ENCODE measurements around the gene PHLDB3. TPM values are rescaled to one million over a fixed set of nuclear protein-coding genes. Genes with fewer than 3 reads are reported as not detected.
"Not testable (repeated sequence)": the region's sequence is repeated elsewhere in the genome, so short reads cannot be mapped to it uniquely, and the experiment has no call there.

PHLDB3 gene
- total RNA-seq, 1 experiment from 2014 or later = 8.5 TPM

- Histone ChIP-seq H3K79me1 (ENCODE audit: insufficient read depth, low read depth, low read length, poor library complexity, severe bottlenecking) (no peaks in the 10 kb centered on the region), H3K56ac (ENCODE audit: insufficient read length, low read depth, low read length) (no peak overlapping the region), H2BK5ac (ENCODE audit: insufficient read length, low read length) (no peak overlapping the region), H3K27ac (ENCODE audit: insufficient read length, low read depth, low read length) (no peak overlapping the region), H2BK20ac (ENCODE audit: low read depth, low read length, poor library complexity, severe bottlenecking) (no peak overlapping the region), H3T11ph (ENCODE audit: low read length) (no peak overlapping the region), H3K27me3 (ENCODE audit: insufficient read depth, low read length) (no peaks in the 10 kb centered on the region), H3K4me2 (ENCODE audit: insufficient read depth, insufficient read length, low read length) (no peak overlapping the region), H3K79me2 (ENCODE audit: insufficient read depth, low read length) (no peaks in the 10 kb centered on the region), H2BK15ac (ENCODE audit: low read depth, low read length) (no peak overlapping the region), H4K91ac (ENCODE audit: insufficient read length, low read depth, low read length) (no peak overlapping the region), H4K8ac (replicated peaks; ENCODE audit: insufficient read length, low read depth, low read length) (no peak overlapping the region), H3K9ac (ENCODE audit: extremely low read depth, insufficient read length, low read length) (no peak overlapping the region), H4K5ac (ENCODE audit: insufficient read length, low read depth, low read length) (no peak overlapping the region), H3K4ac (ENCODE audit: low read depth, low read length) (no peak overlapping the region), H3K23me2 (ENCODE audit: insufficient read length, low read depth, low read length, poor library complexity, severe bottlenecking) (no peaks in the 10 kb centered on the region), H3K18ac (ENCODE audit: insufficient read length, low read depth, low read length) (no peak overlapping the region), H3K14ac (ENCODE audit: insufficient read depth, low read length) (no peak overlapping the region; the same call in 1 of the 2 replicates), H3K4me1 (ENCODE audit: insufficient read depth, low read length) (no peaks in the 10 kb centered on the region), H2AFZ (ENCODE audit: low read length) (no peak overlapping the region), H2BK12ac (ENCODE audit: insufficient read length, low read depth, low read length) (no peak overlapping the region), H2BK120ac (ENCODE audit: low read depth, low read length, poor library complexity, severe bottlenecking) (no peak overlapping the region), H4K20me1 (ENCODE audit: control insufficient read depth, insufficient read depth, insufficient read length) (no peaks in the 10 kb centered on the region), H3K23ac (ENCODE audit: insufficient read length, low read depth, low read length) (no peak overlapping the region), H3K9me3 (ENCODE audit: control insufficient read depth, low read depth, low read length) (no peaks in the 10 kb centered on the region), H2AK5ac (ENCODE audit: insufficient read length, low read length) (no peak overlapping the region)
- peaks cover 8% of the 10 kb centered on the region for H3K27me3 Mint-ChIP-seq (ENCODE audit: low read depth)
- peaks cover 5 to 6% of the 10 kb centered on the region in 2 experiments for H3K4me1 Mint-ChIP-seq
- H3K4me3 Mint-ChIP-seq = no peak overlapping the region
- H3K36me3 Mint-ChIP-seq (ENCODE audit: insufficient read depth in 1 of 3, low read depth in 3 of 3) = no peaks in the 10 kb centered on the region
- DNase-seq = no peak
- TF ChIP-seq CTCF (conservative IDR thresholded peaks at IDR 0.05) = no peak
- peaks cover 0 to 16% of the 10 kb centered on the region in 2 experiments for H3K9me3 Mint-ChIP-seq
- no CpG with 5 or more reads among the region's 6 CpGs for WGBS (ENCODE audit: extremely low coverage, insufficient read length, low lambda C conversion rate)
- no peak overlapping the region; a peak in 1 of 7 replicates for H3K27ac Mint-ChIP-seq
Measured at GRCh38 chr19:43437712-43438111, 66.8 kb downstream of the PHLDB3 start.

GRCh38 chr19:43437284-43437683 lies 67.3 kb downstream of the PHLDB3 start:
- H3K27me3 Mint-ChIP-seq (ENCODE audit: low read depth); H3K27me3 ChIP-seq (ENCODE audit: insufficient read depth, low read length); H4K5ac ChIP-seq (ENCODE audit: insufficient read length, low read depth, low read length); H2AK5ac ChIP-seq (ENCODE audit: insufficient read length, low read length); H3K27ac Mint-ChIP-seq; H3K4ac ChIP-seq (ENCODE audit: low read depth, low read length); H2BK120ac ChIP-seq (ENCODE audit: low read depth, low read length, poor library complexity, severe bottlenecking); H3K23ac ChIP-seq (ENCODE audit: insufficient read length, low read depth, low read length); H4K8ac ChIP-seq (replicated peaks; ENCODE audit: insufficient read length, low read depth, low read length); H2BK15ac ChIP-seq (ENCODE audit: low read depth, low read length); H3K79me2 ChIP-seq (ENCODE audit: insufficient read depth, low read length); H3K9ac ChIP-seq (ENCODE audit: extremely low read depth, insufficient read length, low read length); H3K4me3 Mint-ChIP-seq; H4K20me1 ChIP-seq (ENCODE audit: control insufficient read depth, insufficient read depth, insufficient read length); H3K18ac ChIP-seq (ENCODE audit: insufficient read length, low read depth, low read length); H2AFZ ChIP-seq (ENCODE audit: low read length); DNase-seq; H3K14ac ChIP-seq (ENCODE audit: insufficient read depth, low read length); H3T11ph ChIP-seq (ENCODE audit: low read length); H3K56ac ChIP-seq (ENCODE audit: insufficient read length, low read depth, low read length); H3K9me3 ChIP-seq (ENCODE audit: control insufficient read depth, low read depth, low read length); H3K23me2 ChIP-seq (ENCODE audit: insufficient read length, low read depth, low read length, poor library complexity, severe bottlenecking); H3K4me1 Mint-ChIP-seq; H2BK20ac ChIP-seq (ENCODE audit: low read depth, low read length, poor library complexity, severe bottlenecking); H3K4me1 ChIP-seq (ENCODE audit: insufficient read depth, low read length); H2BK5ac ChIP-seq (ENCODE audit: insufficient read length, low read length); H4K91ac ChIP-seq (ENCODE audit: insufficient read length, low read depth, low read length); H2BK12ac ChIP-seq (ENCODE audit: insufficient read length, low read depth, low read length); H3K27ac ChIP-seq (ENCODE audit: insufficient read length, low read depth, low read length); H3K79me1 ChIP-seq (ENCODE audit: insufficient read depth, low read depth, low read length, poor library complexity, severe bottlenecking); H3K36me3 Mint-ChIP-seq (ENCODE audit: insufficient read depth in 1 of 3, low read depth in 3 of 3); H3K4me2 ChIP-seq (ENCODE audit: insufficient read depth, insufficient read length, low read length): not testable (repeated sequence)
- WGBS (ENCODE audit: extremely low coverage, insufficient read length, low lambda C conversion rate) = no CpG with 5 or more reads among the region's 11 CpGs
- H3K9me3 Mint-ChIP-seq = peaks cover 0 to 16% of the 10 kb centered on the region in 2 experiments
